SU-DHL-6 (cell line): ENCODE data around the gene NUTM1.
"Not testable (repeated sequence)": the region's sequence is repeated elsewhere in the genome, so short reads cannot be mapped to it uniquely, and the experiment has no call there.

Experiments used
- H2AFZ ChIP-seq: fragments of 200-600 bp; sonication (generic); 2 replicates; pipeline ENCODE4 v1.6.1; 2014; ENCODE audit warnings: low read depth, mild to moderate bottlenecking, moderate library complexity, mixed read lengths, antibody characterized with exemption, low read length; ENCODE audit not compliant: severe bottlenecking
- H3F3A ChIP-seq: fragments of 200-600 bp; shearing (Covaris generic); 2 replicates; pipeline ENCODE4 v1.6.0; 2016; ENCODE audit warnings: antibody characterized with exemption, mild to moderate bottlenecking; ENCODE audit not compliant: insufficient read depth
- H3K27ac ChIP-seq: fragments of 200-600 bp; sonication (generic); 2 replicates; pipeline ENCODE4 v1.5.1; 2016; ENCODE audit warnings: low read depth, mild to moderate bottlenecking, low read length, moderate library complexity, mixed read lengths
- H3K27me3 ChIP-seq: fragments of 200-600 bp; sonication (generic), shearing (Covaris generic); 2 replicates; pipeline ENCODE4 v1.6.0; 2014; ENCODE audit warnings: mild to moderate bottlenecking, low read length
- H3K36me3 ChIP-seq: fragments of 200-600 bp; sonication (generic); 2 replicates; pipeline ENCODE4 v1.6.1; 2014; ENCODE audit warnings: mild to moderate bottlenecking, low read length, mixed read lengths
- H3K4me2 ChIP-seq: fragments of 300-600, 200-600 bp; shearing (Covaris generic), sonication (generic); 2 replicates; pipeline ENCODE4 v1.6.0; 2014; ENCODE audit warnings: low read length, low read depth, mild to moderate bottlenecking; ENCODE audit not compliant: poor library complexity, severe bottlenecking
- H3K4me3 ChIP-seq: fragments of 200-600 bp; sonication (generic); 2 replicates; pipeline ENCODE4 v1.5.1; 2014; ENCODE audit warnings: antibody characterized with exemption, low read length, mild to moderate bottlenecking, mixed read lengths; ENCODE audit not compliant: insufficient read depth, poor library complexity, severe bottlenecking
- H3K79me2 ChIP-seq: fragments of 200-600 bp; sonication (generic); 2 replicates; pipeline ENCODE4 v1.6.1; 2014; ENCODE audit warnings: mild to moderate bottlenecking, low read length, moderate library complexity; ENCODE audit not compliant: insufficient read depth
- H3K9ac ChIP-seq: fragments of 200-600 bp; sonication (generic); 2 replicates; pipeline ENCODE4 v1.7.0; 2014; ENCODE audit warnings: mild to moderate bottlenecking, low read length
- H3K9me2 ChIP-seq: fragments of 200-600 bp; sonication (generic); replicated peaks from 2 replicates; pipeline ENCODE4 v1.6.1; 2014; ENCODE audit warnings: low read length; ENCODE audit not compliant: insufficient read depth
- H3K9me3 ChIP-seq: fragments of 200-600 bp; sonication (generic); 2 replicates; pipeline ENCODE4 v1.6.1; 2014; ENCODE audit warnings: low read length, mixed read lengths; ENCODE audit not compliant: insufficient read depth
- H4K20me1 ChIP-seq: fragments of 200-600 bp; sonication (generic); 2 replicates; pipeline ENCODE4 v1.6.1; 2014; ENCODE audit warnings: low read depth, mild to moderate bottlenecking, antibody characterized with exemption, low read length, moderate library complexity, mixed read lengths
- CTCF ChIP-seq: fragments of 200-600 bp; sonication (generic); IDR thresholded peaks from one replicate; pipeline ENCODE4 v1.5.1; 2017; ENCODE audit warnings: antibody characterized with exemption, mild to moderate bottlenecking, low read length, moderate library complexity; ENCODE audit not compliant: insufficient read depth, poor library complexity, severe bottlenecking
- EZH2phosphoT487 ChIP-seq: fragments of 200-600 bp; sonication (generic), shearing (Covaris generic); conservative IDR thresholded peaks from 2 replicates; pipeline ENCODE4 v1.6.1; 2018; ENCODE audit warnings: mild to moderate bottlenecking, antibody characterized with exemption, low read length, moderate library complexity, mixed read lengths

The NUTM1 gene

DNA sequence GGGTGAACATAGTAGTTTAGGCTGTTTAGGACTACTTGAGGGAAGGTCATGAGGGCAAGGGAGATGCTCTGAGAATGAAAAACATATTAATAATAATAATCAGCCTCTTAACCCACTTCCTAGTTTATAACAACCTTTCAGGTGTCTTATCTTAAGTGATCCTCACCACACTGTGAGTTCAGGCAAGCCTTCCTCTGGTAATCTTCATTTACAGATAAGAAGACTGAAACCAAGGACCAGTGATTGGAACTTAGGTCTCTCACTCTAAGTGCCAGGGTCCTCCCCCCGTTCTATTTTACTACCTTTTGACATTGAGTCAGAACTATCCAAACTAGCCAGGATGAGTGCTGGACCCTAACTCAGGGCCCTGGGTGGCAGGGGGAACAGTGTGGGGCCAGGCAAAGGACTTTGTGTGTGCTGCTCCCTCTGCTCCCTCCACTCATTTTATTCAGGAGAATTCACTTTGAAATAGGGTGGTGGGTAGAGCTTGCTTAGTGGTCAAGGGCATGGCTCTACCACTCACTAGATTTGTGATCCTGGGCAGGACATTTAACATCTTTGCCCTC is 5.7 kb downstream of the NUTM1 start:
- H3K4me3 ChIP-seq: no peak overlapping the region
- H3F3A ChIP-seq: no peaks in the 10 kb centered on the region
- no peaks in the 10 kb centered on the region for H3K9me3 ChIP-seq
- H3K27ac ChIP-seq: no peak overlapping the region
- H3K9me2 ChIP-seq: no peaks in the 10 kb centered on the region
- TF ChIP-seq CTCF (no peak), EZH2phosphoT487 (no peak)
- H3K27me3 ChIP-seq: no peaks in the 10 kb centered on the region
- H2AFZ ChIP-seq: no peak overlapping the region
- H3K4me2 ChIP-seq: no peak overlapping the region
- H4K20me1 ChIP-seq: no peaks in the 10 kb centered on the region
- H3K9ac ChIP-seq: no peak overlapping the region
- H3K36me3 ChIP-seq: no peaks in the 10 kb centered on the region
- H3K79me2 ChIP-seq: no peaks in the 10 kb centered on the region

- H2AFZ ChIP-seq: no peak overlapping the region
- H3K9ac ChIP-seq: no peak overlapping the region
- no peak overlapping the region for H3K4me3 ChIP-seq
- H3K9me3 ChIP-seq: no peaks in the 10 kb centered on the region
- no peaks in the 10 kb centered on the region for H3F3A ChIP-seq
- H3K36me3 ChIP-seq: no peaks in the 10 kb centered on the region
- H4K20me1 ChIP-seq: no peaks in the 10 kb centered on the region
- H3K27ac ChIP-seq: no peak overlapping the region
- no peaks in the 10 kb centered on the region for H3K27me3 ChIP-seq
- no peaks in the 10 kb centered on the region for H3K9me2 ChIP-seq
- no peak overlapping the region for H3K4me2 ChIP-seq
- H3K79me2 ChIP-seq: no peaks in the 10 kb centered on the region
- TF ChIP-seq EZH2phosphoT487: no peak
- no peak for TF ChIP-seq CTCF
Observed at GRCh38 chr15:34349769-34350168, 6.7 kb downstream of the NUTM1 start.

DNA sequence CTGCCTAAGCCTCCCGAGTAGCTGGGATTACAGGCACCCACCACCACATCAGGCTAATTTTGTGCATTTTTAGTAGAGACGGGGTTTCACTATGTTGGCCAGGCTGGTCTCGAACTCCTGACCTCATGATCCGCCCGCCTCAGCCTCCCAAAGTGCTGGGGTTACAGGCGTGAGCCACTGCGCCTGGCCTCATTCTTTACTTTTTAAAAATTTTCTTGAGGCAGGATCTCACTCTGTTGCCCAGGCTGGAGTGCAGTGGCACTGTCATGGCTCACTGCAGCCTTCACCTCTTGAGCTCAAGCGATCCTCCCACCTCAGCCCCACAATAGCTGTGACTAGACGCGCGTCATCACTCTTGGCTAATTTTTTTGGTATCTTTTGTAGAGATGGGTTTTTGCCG is 9.9 kb downstream of the NUTM1 start:
- not testable (repeated sequence) for H3K4me3 ChIP-seq, H4K20me1 ChIP-seq, H3K36me3 ChIP-seq, H3K4me2 ChIP-seq, H3F3A ChIP-seq, H3K9me3 ChIP-seq, H3K79me2 ChIP-seq, H2AFZ ChIP-seq, H3K27me3 ChIP-seq, H3K9me2 ChIP-seq, H3K27ac ChIP-seq, H3K9ac ChIP-seq

- no peaks in the 10 kb centered on the region for H3F3A ChIP-seq
- H3K27me3 ChIP-seq: no peaks in the 10 kb centered on the region
- no peak overlapping the region for H3K9ac ChIP-seq
- H3K4me3 ChIP-seq: no peak overlapping the region
- H3K4me2 ChIP-seq: no peak overlapping the region
- H3K79me2 ChIP-seq: no peaks in the 10 kb centered on the region
- no peak overlapping the region for H3K27ac ChIP-seq
- no peak for TF ChIP-seq EZH2phosphoT487
- no peak for TF ChIP-seq CTCF
- no peaks in the 10 kb centered on the region for H3K36me3 ChIP-seq
- no peaks in the 10 kb centered on the region for H3K9me2 ChIP-seq
- H4K20me1 ChIP-seq: no peaks in the 10 kb centered on the region
- no peaks in the 10 kb centered on the region for H3K9me3 ChIP-seq
- no peak overlapping the region for H2AFZ ChIP-seq
Observed at GRCh38 chr15:34353627-34354026, 10.5 kb downstream of the NUTM1 start.
